Fibroblast of lung (primary cell): ENCODE results near the gene MAS1L.

Experiments used
- EZH2 ChIP-seq: IDR thresholded peaks from 2 replicates; pipeline ENCODE4 v1.5.1; 2012; ENCODE audit warnings: low read length, control low read depth, mild to moderate bottlenecking; ENCODE audit errors: missing control alignments
- TF ChIP-seq, protein P1 (sequence below), 2 donors: IDR thresholded peaks in 1 of 2; conservative IDR thresholded peaks in 1 of 2; 1 replicate in 1 of 2; 2 replicates in 1 of 2; pipeline ENCODE4 v1.5.1; 2011 to 2012; ENCODE audit warnings: low read length in 2 of 2, control low read depth in 1 of 2, inconsistent platforms in 1 of 2, low read depth in 1 of 2, mild to moderate bottlenecking in 1 of 2

DNA sequence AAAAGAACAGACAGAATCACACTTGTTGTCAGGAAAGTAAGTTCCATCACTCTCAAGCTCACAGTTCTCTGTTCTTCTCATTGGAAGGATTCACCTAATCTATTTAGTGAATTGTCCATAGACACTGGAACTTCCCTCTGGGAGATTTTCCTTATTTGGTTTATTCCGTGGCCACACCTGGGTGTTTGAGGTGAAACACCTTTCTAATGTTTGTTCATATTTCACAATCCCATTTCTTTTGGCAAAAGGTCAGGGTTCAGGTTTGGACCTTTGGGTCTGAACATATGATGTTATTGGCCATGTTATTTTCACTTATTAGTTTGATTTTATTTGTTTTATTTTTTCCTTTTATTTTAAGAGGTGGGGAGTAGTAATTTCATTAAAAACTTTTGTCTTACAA lies 4.0 kb downstream of the MAS1L start:
- TF ChIP-seq, protein P1, sequence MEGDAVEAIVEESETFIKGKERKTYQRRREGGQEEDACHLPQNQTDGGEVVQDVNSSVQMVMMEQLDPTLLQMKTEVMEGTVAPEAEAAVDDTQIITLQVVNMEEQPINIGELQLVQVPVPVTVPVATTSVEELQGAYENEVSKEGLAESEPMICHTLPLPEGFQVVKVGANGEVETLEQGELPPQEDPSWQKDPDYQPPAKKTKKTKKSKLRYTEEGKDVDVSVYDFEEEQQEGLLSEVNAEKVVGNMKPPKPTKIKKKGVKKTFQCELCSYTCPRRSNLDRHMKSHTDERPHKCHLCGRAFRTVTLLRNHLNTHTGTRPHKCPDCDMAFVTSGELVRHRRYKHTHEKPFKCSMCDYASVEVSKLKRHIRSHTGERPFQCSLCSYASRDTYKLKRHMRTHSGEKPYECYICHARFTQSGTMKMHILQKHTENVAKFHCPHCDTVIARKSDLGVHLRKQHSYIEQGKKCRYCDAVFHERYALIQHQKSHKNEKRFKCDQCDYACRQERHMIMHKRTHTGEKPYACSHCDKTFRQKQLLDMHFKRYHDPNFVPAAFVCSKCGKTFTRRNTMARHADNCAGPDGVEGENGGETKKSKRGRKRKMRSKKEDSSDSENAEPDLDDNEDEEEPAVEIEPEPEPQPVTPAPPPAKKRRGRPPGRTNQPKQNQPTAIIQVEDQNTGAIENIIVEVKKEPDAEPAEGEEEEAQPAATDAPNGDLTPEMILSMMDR (conservative IDR thresholded peaks at IDR 0.05 in 1 of 2, IDR thresholded peaks at IDR 0.05 in 1 of 2; ENCODE audit: low read depth in 1 of 2, low read length in 2 of 2), result no peak
- no peak for TF ChIP-seq EZH2
